GM12801 (cell line): ENCODE data around the gene SDC3.

ENCODE experiments used
- TF ChIP-seq, protein P1 (sequence below): IDR thresholded peaks from one replicate; pipeline ENCODE4 v1.5.1; 2011; ENCODE audit warnings: control low read depth; ENCODE audit not compliant: insufficient read length; ENCODE audit errors: extremely low read depth

SDC3 gene

GRCh38 chr1:30888975-30889374, 19.6 kb downstream of the SDC3 start:
- TF ChIP-seq, protein P1, sequence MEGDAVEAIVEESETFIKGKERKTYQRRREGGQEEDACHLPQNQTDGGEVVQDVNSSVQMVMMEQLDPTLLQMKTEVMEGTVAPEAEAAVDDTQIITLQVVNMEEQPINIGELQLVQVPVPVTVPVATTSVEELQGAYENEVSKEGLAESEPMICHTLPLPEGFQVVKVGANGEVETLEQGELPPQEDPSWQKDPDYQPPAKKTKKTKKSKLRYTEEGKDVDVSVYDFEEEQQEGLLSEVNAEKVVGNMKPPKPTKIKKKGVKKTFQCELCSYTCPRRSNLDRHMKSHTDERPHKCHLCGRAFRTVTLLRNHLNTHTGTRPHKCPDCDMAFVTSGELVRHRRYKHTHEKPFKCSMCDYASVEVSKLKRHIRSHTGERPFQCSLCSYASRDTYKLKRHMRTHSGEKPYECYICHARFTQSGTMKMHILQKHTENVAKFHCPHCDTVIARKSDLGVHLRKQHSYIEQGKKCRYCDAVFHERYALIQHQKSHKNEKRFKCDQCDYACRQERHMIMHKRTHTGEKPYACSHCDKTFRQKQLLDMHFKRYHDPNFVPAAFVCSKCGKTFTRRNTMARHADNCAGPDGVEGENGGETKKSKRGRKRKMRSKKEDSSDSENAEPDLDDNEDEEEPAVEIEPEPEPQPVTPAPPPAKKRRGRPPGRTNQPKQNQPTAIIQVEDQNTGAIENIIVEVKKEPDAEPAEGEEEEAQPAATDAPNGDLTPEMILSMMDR: no peak

DNA sequence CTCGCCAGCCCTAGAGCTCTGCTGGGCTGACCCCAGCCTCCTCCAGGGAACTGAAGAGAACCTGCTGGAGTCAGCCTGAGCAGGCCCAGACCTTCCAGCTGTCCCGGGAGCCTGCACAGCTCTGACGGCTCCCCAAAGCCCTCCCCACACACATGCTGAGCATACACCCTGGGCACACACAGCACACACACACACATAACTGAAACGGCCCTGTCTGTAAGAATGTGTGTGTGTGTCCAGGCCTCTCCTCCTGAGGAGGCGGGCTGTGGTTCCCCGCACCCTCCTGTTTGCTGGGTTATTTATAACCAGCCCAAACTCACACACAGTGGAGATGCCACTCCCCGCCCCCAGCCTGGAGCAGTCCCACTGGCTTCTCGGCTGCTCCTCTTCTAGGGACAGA, 20.2 kb downstream of the SDC3 start:
- TF ChIP-seq, protein P1: no peak

DNA sequence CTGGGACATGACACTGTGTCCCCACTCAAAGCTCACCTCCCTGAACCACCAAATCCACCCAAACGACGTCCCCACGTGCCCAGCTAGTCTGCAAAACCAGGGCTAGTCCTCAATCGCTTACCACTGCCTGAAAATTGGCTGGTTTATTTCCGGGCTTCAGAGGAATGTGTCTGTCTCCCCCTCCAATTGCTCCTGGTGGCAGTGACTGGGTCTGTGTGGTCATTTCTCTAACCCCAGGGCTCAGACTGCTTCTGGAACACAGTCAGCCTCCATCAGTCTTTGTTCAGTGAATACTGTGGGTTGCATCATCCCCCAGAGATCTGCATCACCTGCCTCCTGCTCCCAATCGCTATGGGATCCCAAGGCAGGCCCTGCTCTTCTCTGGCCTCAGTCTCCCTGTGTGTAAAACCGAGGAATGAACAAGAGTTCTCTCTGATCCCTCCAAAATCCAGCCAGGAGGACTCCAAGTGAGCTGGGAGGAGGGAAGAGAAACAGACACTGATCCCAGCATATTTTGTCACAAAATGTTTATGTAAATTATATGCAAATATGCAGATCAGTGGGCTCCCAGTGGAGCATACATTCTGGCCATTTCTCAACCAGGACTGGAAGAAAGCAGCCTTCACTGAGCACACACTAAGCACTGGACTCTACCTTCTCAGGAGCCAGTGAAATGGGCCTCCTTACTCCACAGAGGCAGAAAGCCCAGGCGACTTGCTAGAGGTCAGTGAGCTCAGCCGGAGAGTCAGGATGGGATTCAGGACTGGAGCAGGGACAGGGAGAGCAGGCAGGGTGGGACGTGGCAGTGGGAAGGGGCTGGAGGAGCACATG, 20.9 kb downstream of the SDC3 start:
- TF ChIP-seq, protein P1: no peak

DNA sequence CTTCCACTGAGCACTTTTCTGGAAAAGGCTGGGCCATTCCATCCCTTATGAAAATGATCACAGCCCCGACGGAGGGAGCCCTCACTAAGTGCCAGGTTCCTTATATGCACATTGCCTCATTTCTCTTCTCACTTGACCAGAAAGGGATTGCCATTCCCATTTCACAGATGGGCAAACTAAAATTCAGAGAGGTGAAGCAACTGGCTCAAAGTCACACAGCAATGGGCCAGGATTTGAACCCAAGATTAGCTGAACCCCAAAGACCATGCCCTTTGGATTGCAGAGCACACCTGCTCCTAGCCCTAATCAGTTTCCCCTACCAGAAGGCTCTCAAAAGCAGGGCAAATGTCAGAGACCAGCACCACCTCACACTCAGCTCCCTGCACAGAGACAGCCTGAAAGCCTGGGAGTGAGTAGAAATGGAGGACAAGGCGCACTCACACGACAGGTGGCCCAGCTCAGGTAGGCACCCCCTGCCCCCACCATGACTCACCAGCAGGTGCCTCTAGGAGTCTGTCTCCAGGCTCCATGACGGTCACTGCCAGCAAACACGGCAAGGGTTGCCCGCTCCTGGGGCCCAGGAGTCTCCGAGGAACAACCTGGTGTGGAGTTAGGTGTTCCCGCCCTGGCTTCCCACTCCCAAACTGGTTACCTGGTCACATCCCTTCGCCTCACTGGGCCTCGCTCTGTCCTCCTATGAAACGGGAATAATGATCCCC, 21.7 kb downstream of the SDC3 start:
- TF ChIP-seq, protein P1: no peak

GRCh38 chr1:30885570-30886522, 22.7 kb downstream of the SDC3 start:
- TF ChIP-seq, protein P1: no peak

GRCh38 chr1:30884723-30885122, 23.8 kb downstream of the SDC3 start:
- TF ChIP-seq, protein P1: no peak
